Breast epithelium (tissue), 4 donors: ENCODE measurements around the gene P2RY13. TPM values are rescaled to one million over a fixed set of nuclear protein-coding genes. Genes with fewer than 3 reads are reported as not detected.

Experiments used
- DNase-seq, 2 donors: peaks; one replicate each; pipeline ENCODE4 v3.0.0-alpha.2; 2019; ENCODE audit warnings: low spot score in 2 of 2
- H3K27ac ChIP-seq, 2 donors: fragments of 200-600 bp; sonication (generic) in 1 of 2; one replicate each; pipeline ENCODE4 v1.5.1; 2016 to 2019; ENCODE audit warnings: mild to moderate bottlenecking in 1 of 2
- H3K27me3 ChIP-seq, 2 donors: fragments of 200-600 bp; sonication (generic) in 1 of 2; one replicate each; pipeline versions ENCODE4 v1.5.1 to v1.6.0; 2017 to 2019; ENCODE audit warnings: control low read depth in 1 of 2, mild to moderate bottlenecking in 1 of 2
- H3K36me3 ChIP-seq: fragments of 200-600 bp; one replicate; pipeline ENCODE4 v1.5.1; 2019
- H3K4me1 ChIP-seq, 2 donors: fragments of 200-600 bp; sonication (generic); one replicate each; pipeline ENCODE4 v1.5.1; 2016 to 2019; ENCODE audit warnings: control low read depth in 1 of 2
- H3K4me3 ChIP-seq, 3 donors: fragments of 200-600 bp; sonication (generic); 1 replicate in 2 of 3; 2 replicates in 1 of 3; pipeline ENCODE4 v1.5.1; 2016 to 2019; ENCODE audit warnings: mild to moderate bottlenecking in 3 of 3, moderate library complexity in 2 of 3
- H3K9me3 ChIP-seq, 2 donors: fragments of 200-600 bp; sonication (generic) in 1 of 2; one replicate each; pipeline ENCODE4 v1.5.1; 2016 to 2019; ENCODE audit warnings: control low read depth in 1 of 2
- POLR2A ChIP-seq: fragments of 450-650 bp; IDR thresholded peaks from one replicate; pipeline ENCODE4 v1.6.1; 2016; ENCODE audit warnings: antibody characterized with exemption, mild to moderate bottlenecking, moderate library complexity
- POLR2AphosphoS5 ChIP-seq, 3 donors: sonication (generic); formaldehyde crosslinking; IDR thresholded peaks; one replicate each; pipeline ENCODE4 v1.6.1; 2017; ENCODE audit warnings: antibody characterized with exemption in 3 of 3
- intact Hi-C: fragments of 100-400 bp; cut with DNase I; formaldehyde crosslinking; loops from one replicate; pipeline ENCODE4 v1.15.1; 2023; ENCODE audit warnings: low total_unique reads
- total RNA-seq, 3 donors: library from RNA; depleted of rRNA; stranded (reverse); fragments of >200 nt; gene quantifications; one replicate each; pipeline ENCODE4 v1.1.0, GENCODE V29; 2016
- TF ChIP-seq, protein P1 (sequence below), 3 donors: fragments of 450-650 bp; IDR thresholded peaks; one replicate each; pipeline ENCODE4 v1.5.1; 2016 to 2017; ENCODE audit warnings: antibody characterized with exemption in 3 of 3, mild to moderate bottlenecking in 3 of 3, moderate library complexity in 3 of 3

P2RY13 gene
- total RNA-seq, 3 donors from 2014 or later, result 0.98 to 6.9 (median 2.5) TPM

DNA sequence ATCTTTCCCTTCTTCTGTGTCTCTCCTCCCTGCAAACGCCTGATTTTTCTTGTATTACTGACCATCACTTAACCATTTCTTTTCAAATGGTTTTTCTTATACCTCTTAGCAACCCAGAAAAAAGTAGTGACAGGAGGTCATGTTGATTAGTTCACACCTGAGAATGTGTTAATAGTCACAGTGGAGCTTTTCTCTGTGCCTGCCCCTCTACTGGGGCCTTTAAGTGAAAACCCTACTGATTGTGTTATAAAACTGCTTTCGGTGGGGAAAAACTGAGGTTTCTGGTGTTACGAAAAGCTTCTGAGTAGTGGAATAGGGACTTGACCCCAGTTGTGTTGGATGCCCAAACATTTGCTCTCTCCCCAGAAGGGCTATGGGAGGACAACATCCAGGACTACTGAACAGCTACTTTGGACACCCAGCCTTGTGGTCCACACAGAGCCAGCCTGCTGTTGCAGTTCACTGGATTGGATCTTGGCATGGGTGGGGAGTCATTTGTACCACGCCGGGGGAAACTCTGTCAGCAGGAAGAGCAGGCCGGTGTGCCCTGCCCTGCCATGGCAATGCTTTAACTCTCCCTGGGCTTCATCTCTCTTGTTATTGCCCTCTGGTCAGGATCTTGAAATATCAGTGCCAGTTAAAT, 23.1 kb downstream of the P2RY13 start:
- TF ChIP-seq, protein P1, sequence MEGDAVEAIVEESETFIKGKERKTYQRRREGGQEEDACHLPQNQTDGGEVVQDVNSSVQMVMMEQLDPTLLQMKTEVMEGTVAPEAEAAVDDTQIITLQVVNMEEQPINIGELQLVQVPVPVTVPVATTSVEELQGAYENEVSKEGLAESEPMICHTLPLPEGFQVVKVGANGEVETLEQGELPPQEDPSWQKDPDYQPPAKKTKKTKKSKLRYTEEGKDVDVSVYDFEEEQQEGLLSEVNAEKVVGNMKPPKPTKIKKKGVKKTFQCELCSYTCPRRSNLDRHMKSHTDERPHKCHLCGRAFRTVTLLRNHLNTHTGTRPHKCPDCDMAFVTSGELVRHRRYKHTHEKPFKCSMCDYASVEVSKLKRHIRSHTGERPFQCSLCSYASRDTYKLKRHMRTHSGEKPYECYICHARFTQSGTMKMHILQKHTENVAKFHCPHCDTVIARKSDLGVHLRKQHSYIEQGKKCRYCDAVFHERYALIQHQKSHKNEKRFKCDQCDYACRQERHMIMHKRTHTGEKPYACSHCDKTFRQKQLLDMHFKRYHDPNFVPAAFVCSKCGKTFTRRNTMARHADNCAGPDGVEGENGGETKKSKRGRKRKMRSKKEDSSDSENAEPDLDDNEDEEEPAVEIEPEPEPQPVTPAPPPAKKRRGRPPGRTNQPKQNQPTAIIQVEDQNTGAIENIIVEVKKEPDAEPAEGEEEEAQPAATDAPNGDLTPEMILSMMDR (IDR thresholded peaks at IDR 0.05), result no peak
- TF ChIP-seq POLR2AphosphoS5 (IDR thresholded peaks at IDR 0.05) (no peak), POLR2A (no peak)
- intact Hi-C loops, result no loop called here
- Histone ChIP-seq H3K9me3 (no peaks in the 10 kb centered on the region), H3K27me3 (no peaks in the 10 kb centered on the region), H3K27ac (peak overlapping the region; percentile 85 to 90), H3K4me3 (no peak overlapping the region), H3K4me1 (peaks cover 0 to 8% of the 10 kb centered on the region in 2 donors), H3K36me3 (no peaks in the 10 kb centered on the region)
- DNase-seq, result no peak

DNA sequence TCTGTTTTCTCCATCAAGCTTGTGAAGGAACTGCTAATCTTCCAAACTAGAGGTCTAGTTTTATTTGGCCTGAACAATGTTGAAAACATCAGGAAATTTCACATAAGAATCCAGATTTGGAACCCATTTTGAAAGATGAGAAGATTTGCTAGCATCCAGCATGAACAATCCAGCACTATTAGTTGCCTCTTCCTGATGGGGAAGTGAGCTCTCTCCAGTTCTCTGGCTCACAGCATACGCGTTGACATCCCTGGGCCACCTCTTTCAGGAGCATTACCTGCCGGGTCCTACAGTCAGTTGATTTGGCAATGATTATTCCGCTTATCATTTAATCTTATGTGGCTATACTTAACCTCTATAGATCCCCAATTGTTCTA, 23.6 kb downstream of the P2RY13 start:
- H3K4me3 ChIP-seq, result peak overlapping the region in 1 of 3 donors; percentile 29
- H3K27me3 ChIP-seq, result no peaks in the 10 kb centered on the region
- DNase-seq, result no peak
- intact Hi-C loops, result no loop called here
- H3K36me3 ChIP-seq, result no peaks in the 10 kb centered on the region
- TF ChIP-seq, protein P1 (IDR thresholded peaks at IDR 0.05), result no peak
- no peak for TF ChIP-seq POLR2A
- no peak for TF ChIP-seq POLR2AphosphoS5 (IDR thresholded peaks at IDR 0.05)
- peak overlapping the region; percentile 85 to 90 for H3K27ac ChIP-seq
- H3K9me3 ChIP-seq, result no peaks in the 10 kb centered on the region
- H3K4me1 ChIP-seq, result peaks cover 0 to 8% of the 10 kb centered on the region in 2 donors

DNA sequence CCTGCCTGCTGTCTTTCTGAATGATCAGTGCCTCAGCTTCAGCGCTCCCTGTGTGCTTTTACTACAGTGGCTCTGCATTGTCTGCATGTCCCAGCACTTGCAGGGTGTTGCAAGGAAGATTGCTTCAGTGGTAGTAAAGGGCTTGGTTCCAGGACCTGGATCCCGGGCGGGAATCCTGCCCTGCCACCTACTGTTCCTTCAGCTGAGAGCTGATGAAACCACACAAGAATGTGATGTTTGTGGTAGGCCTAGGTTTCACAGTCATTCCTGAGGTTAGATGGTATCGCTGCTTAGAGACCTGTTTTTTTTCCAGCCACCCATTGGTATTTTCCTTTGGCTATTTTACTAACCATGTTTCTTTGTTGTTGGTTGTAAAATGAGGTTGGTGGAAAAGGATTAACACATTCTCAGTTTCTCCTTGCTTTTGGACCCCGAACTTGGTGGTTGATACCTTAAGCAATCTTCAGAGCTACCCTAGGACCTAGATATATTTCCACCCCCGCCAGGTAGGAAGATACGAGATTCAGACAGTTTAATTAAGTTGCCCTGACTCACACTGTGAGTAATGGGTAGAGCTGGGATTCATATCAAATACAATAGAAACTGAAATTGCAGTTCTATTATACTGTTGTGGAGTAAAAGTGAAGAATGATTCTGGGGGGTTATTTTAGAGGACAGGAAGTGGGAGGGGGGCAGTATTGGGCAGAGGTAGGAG, 24.1 kb downstream of the P2RY13 start:
- intact Hi-C loops, result no loop called here
- no peaks in the 10 kb centered on the region for H3K27me3 ChIP-seq
- H3K4me1 ChIP-seq, result peaks cover 0 to 8% of the 10 kb centered on the region in 2 donors
- no peaks in the 10 kb centered on the region for H3K36me3 ChIP-seq
- TF ChIP-seq POLR2A (no peak), POLR2AphosphoS5 (IDR thresholded peaks at IDR 0.05) (peak; percentile 69 to 84 (median 72))
- TF ChIP-seq, protein P1 (IDR thresholded peaks at IDR 0.05), result no peak
- peak overlapping the region in 2 of 3 donors; percentile 21 to 36 for H3K4me3 ChIP-seq
- H3K27ac ChIP-seq, result peak overlapping the region; percentile 85 to 90
- peak; percentile 84 to 93 for DNase-seq
- no peaks in the 10 kb centered on the region for H3K9me3 ChIP-seq

DNA sequence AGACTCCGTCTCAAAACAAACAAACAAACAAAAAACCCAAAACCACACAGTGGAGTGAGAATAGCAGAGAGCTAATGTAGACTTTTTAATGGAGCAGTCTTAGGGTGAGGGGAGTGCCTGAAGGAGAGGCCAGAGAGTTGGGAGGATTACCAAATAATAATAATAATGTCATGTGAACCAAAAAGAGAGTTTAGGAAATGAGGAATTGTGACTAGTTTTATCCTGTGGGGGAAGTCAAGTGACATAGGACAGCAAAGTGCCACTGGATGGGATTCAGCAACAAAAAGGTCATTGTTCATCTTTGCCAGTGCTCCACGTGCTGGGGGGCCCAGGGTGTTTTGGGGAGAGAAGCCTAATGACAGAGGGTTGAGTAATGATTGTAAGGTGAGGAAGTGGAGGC, 25.6 kb downstream of the P2RY13 start:
- H3K9me3 ChIP-seq, result no peaks in the 10 kb centered on the region
- H3K27ac ChIP-seq, result no peak overlapping the region
- H3K4me3 ChIP-seq, result no peak overlapping the region
- DNase-seq, result no peak
- peaks cover 0 to 8% of the 10 kb centered on the region in 2 donors for H3K4me1 ChIP-seq
- no peak for TF ChIP-seq POLR2AphosphoS5 (IDR thresholded peaks at IDR 0.05)
- no peak for TF ChIP-seq POLR2A
- TF ChIP-seq, protein P1 (IDR thresholded peaks at IDR 0.05), result no peak
- no peaks in the 10 kb centered on the region for H3K36me3 ChIP-seq
- no peaks in the 10 kb centered on the region for H3K27me3 ChIP-seq
- intact Hi-C loops, result no loop called here

DNA sequence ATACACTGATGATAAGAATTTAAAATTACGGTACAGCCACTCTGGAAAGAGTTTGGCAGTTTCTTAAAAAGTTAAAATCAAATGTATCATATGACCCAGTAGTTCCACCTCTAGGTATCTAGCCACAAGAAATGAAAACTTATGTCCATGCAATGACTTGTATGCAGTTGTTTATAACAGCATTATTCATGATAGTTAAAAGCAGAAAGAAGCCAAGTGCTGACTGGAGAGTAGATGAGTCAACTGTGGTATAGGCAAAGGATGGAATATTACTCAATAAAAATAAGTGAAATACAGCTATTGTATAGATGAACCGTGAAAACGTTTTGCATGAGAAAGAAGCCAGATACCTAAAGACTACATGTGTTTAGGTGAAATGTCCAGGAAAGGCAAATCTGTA, 27.6 kb downstream of the P2RY13 start:
- H3K9me3 ChIP-seq, result no peaks in the 10 kb centered on the region
- TF ChIP-seq, protein P1 (IDR thresholded peaks at IDR 0.05), result no peak
- TF ChIP-seq POLR2AphosphoS5 (IDR thresholded peaks at IDR 0.05), result no peak
- TF ChIP-seq POLR2A, result no peak
- H3K27me3 ChIP-seq, result no peaks in the 10 kb centered on the region
- no peak for DNase-seq
- peaks cover 0 to 8% of the 10 kb centered on the region in 2 donors for H3K4me1 ChIP-seq
- H3K4me3 ChIP-seq, result no peak overlapping the region
- H3K36me3 ChIP-seq, result no peaks in the 10 kb centered on the region
- H3K27ac ChIP-seq, result no peak overlapping the region
- intact Hi-C loops, result no loop called here
